OCI-LY3 (cell line): ENCODE results near the gene GLCE.

Experiments used
- EZH2phosphoT487 ChIP-seq: fragments of 200-600 bp; shearing (Covaris generic); IDR thresholded peaks from 2 replicates; pipeline ENCODE4 v1.6.1; 2018; ENCODE audit warnings: antibody characterized with exemption, mixed run types, low read depth
- TF ChIP-seq, protein P1 (sequence below): fragments of 200-600, 300-600 bp; sonication (generic); IDR thresholded peaks from 2 replicates; pipeline ENCODE4 v1.5.1; 2014; ENCODE audit warnings: antibody characterized with exemption, low read length, low read depth

DNA sequence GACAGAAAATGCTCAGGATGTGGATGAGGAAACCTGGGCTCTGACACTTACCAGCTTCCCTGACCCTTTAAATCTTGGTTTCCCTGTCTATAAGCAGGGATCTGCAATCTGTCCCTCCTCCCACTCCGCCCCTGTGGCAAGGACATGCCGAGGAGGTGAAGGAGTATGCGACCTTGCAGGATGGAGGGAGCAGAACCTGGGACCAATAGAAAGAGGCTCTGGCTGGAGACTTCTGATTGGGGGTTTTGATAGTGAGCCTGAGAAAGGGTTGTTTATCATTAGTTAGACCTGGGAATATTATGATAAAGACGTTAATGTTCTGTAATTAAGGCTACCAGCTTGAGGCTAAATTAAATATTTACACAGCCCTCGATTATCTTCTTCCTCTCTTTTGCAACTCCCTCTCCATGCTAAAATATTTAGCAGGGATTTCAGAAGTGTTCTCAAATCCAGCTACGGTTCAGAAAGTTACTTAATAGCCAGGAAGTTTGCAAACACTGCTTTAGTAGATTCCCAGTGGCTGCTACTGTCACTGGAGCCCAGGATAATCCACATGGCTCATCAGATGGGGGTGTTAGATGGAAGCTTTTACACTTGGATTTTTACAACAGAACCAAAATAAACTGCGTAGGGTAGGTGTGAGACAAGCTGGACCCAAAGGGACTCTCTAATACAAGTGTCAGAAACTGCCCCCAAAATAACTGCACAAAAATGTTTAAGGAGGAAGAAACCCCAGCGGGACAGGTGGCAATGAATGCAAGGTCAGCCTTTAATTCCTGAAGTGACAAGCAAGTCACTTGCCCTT, 129.1 kb downstream of the GLCE start:
- TF ChIP-seq, protein P1, sequence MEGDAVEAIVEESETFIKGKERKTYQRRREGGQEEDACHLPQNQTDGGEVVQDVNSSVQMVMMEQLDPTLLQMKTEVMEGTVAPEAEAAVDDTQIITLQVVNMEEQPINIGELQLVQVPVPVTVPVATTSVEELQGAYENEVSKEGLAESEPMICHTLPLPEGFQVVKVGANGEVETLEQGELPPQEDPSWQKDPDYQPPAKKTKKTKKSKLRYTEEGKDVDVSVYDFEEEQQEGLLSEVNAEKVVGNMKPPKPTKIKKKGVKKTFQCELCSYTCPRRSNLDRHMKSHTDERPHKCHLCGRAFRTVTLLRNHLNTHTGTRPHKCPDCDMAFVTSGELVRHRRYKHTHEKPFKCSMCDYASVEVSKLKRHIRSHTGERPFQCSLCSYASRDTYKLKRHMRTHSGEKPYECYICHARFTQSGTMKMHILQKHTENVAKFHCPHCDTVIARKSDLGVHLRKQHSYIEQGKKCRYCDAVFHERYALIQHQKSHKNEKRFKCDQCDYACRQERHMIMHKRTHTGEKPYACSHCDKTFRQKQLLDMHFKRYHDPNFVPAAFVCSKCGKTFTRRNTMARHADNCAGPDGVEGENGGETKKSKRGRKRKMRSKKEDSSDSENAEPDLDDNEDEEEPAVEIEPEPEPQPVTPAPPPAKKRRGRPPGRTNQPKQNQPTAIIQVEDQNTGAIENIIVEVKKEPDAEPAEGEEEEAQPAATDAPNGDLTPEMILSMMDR, result no peak
- no peak for TF ChIP-seq EZH2phosphoT487
